Panc1 (cell line): ENCODE results near the gene KCTD5. TPM values are rescaled to one million over a fixed set of nuclear protein-coding genes. Genes with fewer than 3 reads are reported as not detected.

Source experiments
- ATAC-seq: fragments of 200-7000 bp; cut with Tn5 transposase; 2 replicates; pipeline ENCODE4 v1.9.1; 2020; ENCODE audit warnings: mild to moderate bottlenecking, moderate library complexity
- BruUV-seq: library from RNA; stranded (reverse); fragments of 400-500 nt; replicated peaks from 2 replicates; lab custom pipeline; 2021; lab: Mats Ljungman, UMichigan
- CTCF ChIA-PET: fragments of 300-600 bp; sonication (Branson Sonifier 250); formaldehyde crosslinking; loops from one replicate; lab custom pipeline; 2022; ENCODE audit warnings: antibody characterized with exemption; lab: Charles Lee
- POLR2A ChIA-PET: fragments of 300-600 bp; sonication (Branson Sonifier 250); formaldehyde crosslinking; loops from one replicate; lab custom pipeline; 2022; ENCODE audit warnings: antibody characterized with exemption; lab: Charles Lee
- DNase-seq: peaks from one replicate; pipeline ENCODE4 v3.0.0-alpha.2; 2010; ENCODE audit warnings: low read depth, low spot score
- H3K27ac ChIP-seq: 2 replicates; pipeline ENCODE4 v1.5.1; 2011; ENCODE audit warnings: mild to moderate bottlenecking, low read length, inconsistent platforms
- H3K27me3 ChIP-seq: fragments of 200-500 bp; sonication (Bioruptor generic); 2 replicates; pipeline ENCODE4 v1.6.0; 2014; ENCODE audit warnings: low read length, inconsistent platforms; ENCODE audit not compliant: control insufficient read depth, insufficient read depth
- H3K36me3 ChIP-seq: fragments of 200-500 bp; sonication (Bioruptor generic); 2 replicates; pipeline ENCODE4 v1.5.1; 2014; ENCODE audit warnings: inconsistent platforms, mild to moderate bottlenecking, low read length, moderate library complexity; ENCODE audit not compliant: control insufficient read depth, insufficient read depth
- H3K4me1 ChIP-seq: 2 replicates; pipeline ENCODE4 v1.5.1; 2011; ENCODE audit warnings: inconsistent platforms, mild to moderate bottlenecking, low read length, moderate library complexity; ENCODE audit not compliant: control insufficient read depth, insufficient read depth
- H3K4me3 ChIP-seq, 2 experiments: 2 replicates each; pipeline ENCODE4 v1.5.1; 2011 to 2012; ENCODE audit warnings: low read depth in 2 of 2, low read length in 2 of 2, mild to moderate bottlenecking in 2 of 2, inconsistent platforms in 1 of 2, moderate library complexity in 1 of 2
- H3K9me3 ChIP-seq: fragments of 200-500 bp; sonication (Bioruptor generic); 2 replicates; pipeline ENCODE4 v1.5.1; 2014; ENCODE audit warnings: low read depth, mild to moderate bottlenecking, inconsistent platforms, low read length, moderate library complexity; ENCODE audit not compliant: control insufficient read depth, insufficient read depth
- CTCF ChIP-seq: fragments of 450-650 bp; IDR thresholded peaks from 2 replicates; pipeline ENCODE4 v1.5.1; 2017; ENCODE audit warnings: mild to moderate bottlenecking
- POLR2AphosphoS5 ChIP-seq: IDR thresholded peaks from 2 replicates; pipeline ENCODE4 v1.6.1; 2012; ENCODE audit warnings: mild to moderate bottlenecking, low read depth, low read length, moderate library complexity
- REST ChIP-seq, 2 experiments: IDR thresholded peaks; 2 replicates each; pipeline ENCODE4 v1.6.1; 2011 to 2012; ENCODE audit warnings: low read depth in 2 of 2, control low read depth in 1 of 2, low read length in 1 of 2, mild to moderate bottlenecking in 1 of 2, moderate library complexity in 1 of 2; ENCODE audit not compliant: insufficient read depth in 1 of 2
- SIN3A ChIP-seq: IDR thresholded peaks from 2 replicates; pipeline ENCODE4 v1.6.1; 2012; ENCODE audit warnings: low read depth, mild to moderate bottlenecking, low read length, moderate library complexity, borderline replicate concordance; ENCODE audit not compliant: insufficient read depth
- TCF7L2 ChIP-seq: IDR thresholded peaks from 2 replicates; pipeline ENCODE4 v1.6.1; 2011; ENCODE audit warnings: mild to moderate bottlenecking, low read depth, low read length, inconsistent platforms
- in situ Hi-C: cut with HindIII; loops from 2 replicates; pipeline ENCODE4 v1.10.0; 2016; ENCODE audit warnings: low sequenced_read_pairs, low pct_unique_long_range_greater_than_20kb
- intact Hi-C: fragments of 100-400 bp; cut with micrococcal nuclease; formaldehyde crosslinking; loops from one replicate; pipeline ENCODE4 v1.10.0; 2022; ENCODE audit not compliant: unreplicated experiment
- total RNA-seq: library from RNA; stranded (reverse); gene quantifications from one replicate; pipeline ENCODE4 v1.2.1, GENCODE V29; 2021; ENCODE audit not compliant: unreplicated experiment

KCTD5 gene
- total RNA-seq, 1 experiment from 2014 or later = 61.1 TPM

- Histone ChIP-seq H3K36me3 (no peaks in the 10 kb centered on the region), H3K27ac (no peak overlapping the region), H3K27me3 (no peaks in the 10 kb centered on the region), H3K4me1 (no peaks in the 10 kb centered on the region), H3K4me3 (no peak overlapping the region), H3K9me3 (no peaks in the 10 kb centered on the region)
- BruUV-seq = no TSS peak
- DNase-seq (no peak), ATAC-seq (no peak)
- POLR2A ChIA-PET = interaction anchor here (0.6 kb wide), 2 partner anchors 17 to 80 kb away, joined by 3 to 4 read pairs; no protein-coding TSS in a partner anchor
- intact Hi-C loops (no loop called here), in situ Hi-C loops (no loop called here)
- CTCF ChIA-PET = no interaction called here
- TF ChIP-seq TCF7L2 (no peak), SIN3A (no peak), POLR2AphosphoS5 (no peak), REST (IDR thresholded peaks at IDR 0.05; ENCODE audit: insufficient read depth in 1 of 2, low read depth in 2 of 2, low read length in 1 of 2) (no peak), CTCF (no peak)
These were observed 45.7 kb downstream of the KCTD5 start for GRCh38 chr16:2728034-2728433.

GRCh38 chr16:2734844-2735515 is 52.7 kb downstream of the KCTD5 start:
- BruUV-seq = no TSS peak
- no peak for ATAC-seq
- H3K4me1 ChIP-seq = peaks cover 6% of the 10 kb centered on the region
- DNase-seq = no peak
- H3K4me3 ChIP-seq = no peak overlapping the region
- CTCF ChIA-PET = no interaction called here
- intact Hi-C loops (no loop called here), in situ Hi-C loops (no loop called here)
- no peaks in the 10 kb centered on the region for H3K27me3 ChIP-seq
- TF ChIP-seq TCF7L2 (no peak), POLR2AphosphoS5 (no peak), SIN3A (no peak), REST (IDR thresholded peaks at IDR 0.05; ENCODE audit: insufficient read depth in 1 of 2, low read depth in 2 of 2, low read length in 1 of 2) (no peak), CTCF (no peak)
- no peaks in the 10 kb centered on the region for H3K9me3 ChIP-seq
- H3K36me3 ChIP-seq = no peaks in the 10 kb centered on the region
- H3K27ac ChIP-seq = no peak overlapping the region
- POLR2A ChIA-PET = no interaction called here
